MM.1S (cell line): ENCODE results near the gene SSC5D.

Experiments used
- EZH2 ChIP-seq: fragments of 300-600 bp; sonication (generic); optimal IDR thresholded peaks from 2 replicates; pipeline ENCODE3; 2017; ENCODE audit warnings: low read depth, mild to moderate bottlenecking, antibody characterized with exemption, low read length, mixed read lengths
- TF ChIP-seq, protein P1 (sequence below): fragments of 300-600 bp; sonication (generic); IDR thresholded peaks from 2 replicates; pipeline ENCODE4 v1.5.1; 2016; ENCODE audit warnings: antibody characterized with exemption, low read length, mixed read lengths

DNA sequence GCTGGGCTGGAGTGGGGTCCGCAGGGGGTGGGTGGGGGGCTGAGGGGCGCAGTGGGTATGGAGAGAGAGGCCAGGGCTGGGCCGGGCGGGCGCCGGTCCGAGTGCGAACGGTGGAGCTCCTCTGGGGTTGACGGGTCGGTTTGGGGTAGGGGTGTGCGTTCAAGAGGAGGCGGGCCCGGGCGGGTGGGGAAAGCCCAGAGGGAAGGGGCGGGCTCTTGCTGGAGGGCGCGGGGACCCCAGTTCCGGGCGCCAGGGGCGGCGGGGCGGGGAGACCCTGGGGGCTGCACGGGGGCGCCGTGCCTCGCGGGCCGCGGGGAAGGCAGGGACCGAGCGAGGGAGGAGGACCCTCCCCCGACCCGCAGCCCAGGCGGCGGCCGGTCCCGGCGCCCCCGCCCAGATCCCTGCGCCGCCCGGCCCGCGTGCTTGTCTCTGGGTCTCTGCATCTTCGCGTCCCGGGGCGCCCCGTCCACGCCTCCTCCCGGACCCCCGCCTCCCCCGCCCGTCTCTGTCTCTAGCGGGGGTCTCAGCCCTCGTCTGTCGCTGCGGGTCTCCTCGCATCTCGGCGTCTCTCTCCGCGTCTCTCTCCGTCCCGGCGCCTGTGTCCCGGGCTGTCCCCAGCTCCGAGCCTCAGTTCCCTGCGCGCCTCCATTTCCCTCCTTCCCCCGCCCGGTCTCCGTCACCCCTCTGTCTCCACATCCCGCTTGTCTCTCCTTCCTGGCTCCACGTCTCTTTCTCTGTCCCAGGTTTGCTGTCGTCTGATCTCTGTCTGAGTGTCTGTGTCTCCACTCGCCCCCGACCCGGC is 36.9 kb upstream of the SSC5D start:
- TF ChIP-seq, protein P1, sequence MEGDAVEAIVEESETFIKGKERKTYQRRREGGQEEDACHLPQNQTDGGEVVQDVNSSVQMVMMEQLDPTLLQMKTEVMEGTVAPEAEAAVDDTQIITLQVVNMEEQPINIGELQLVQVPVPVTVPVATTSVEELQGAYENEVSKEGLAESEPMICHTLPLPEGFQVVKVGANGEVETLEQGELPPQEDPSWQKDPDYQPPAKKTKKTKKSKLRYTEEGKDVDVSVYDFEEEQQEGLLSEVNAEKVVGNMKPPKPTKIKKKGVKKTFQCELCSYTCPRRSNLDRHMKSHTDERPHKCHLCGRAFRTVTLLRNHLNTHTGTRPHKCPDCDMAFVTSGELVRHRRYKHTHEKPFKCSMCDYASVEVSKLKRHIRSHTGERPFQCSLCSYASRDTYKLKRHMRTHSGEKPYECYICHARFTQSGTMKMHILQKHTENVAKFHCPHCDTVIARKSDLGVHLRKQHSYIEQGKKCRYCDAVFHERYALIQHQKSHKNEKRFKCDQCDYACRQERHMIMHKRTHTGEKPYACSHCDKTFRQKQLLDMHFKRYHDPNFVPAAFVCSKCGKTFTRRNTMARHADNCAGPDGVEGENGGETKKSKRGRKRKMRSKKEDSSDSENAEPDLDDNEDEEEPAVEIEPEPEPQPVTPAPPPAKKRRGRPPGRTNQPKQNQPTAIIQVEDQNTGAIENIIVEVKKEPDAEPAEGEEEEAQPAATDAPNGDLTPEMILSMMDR, result no peak
- TF ChIP-seq EZH2, result no peak
